GM10248 (cell line): ENCODE results near the gene CLEC3B.

Experiments
- CTCF ChIA-PET: fragments of 300-600 bp; sonication (Branson Sonifier 250); formaldehyde crosslinking; extraction: SDS; loops from one replicate; lab custom pipeline; 2021; ENCODE audit warnings: antibody characterized with exemption; lab: Yijun Ruan, JAX
- POLR2A ChIA-PET: fragments of 350-650 bp; sonication (Branson Sonifier 250); formaldehyde crosslinking; extraction: SDS; loops from one replicate; lab custom pipeline; 2020; ENCODE audit warnings: antibody characterized with exemption; lab: Yijun Ruan, JAX
- DNase-seq: peaks from one replicate; pipeline ENCODE4 v3.0.0; 2012; ENCODE audit errors: extremely low spot score
- CTCF ChIP-seq: IDR thresholded peaks from 2 replicates; pipeline ENCODE4 v1.5.1; 2012; ENCODE audit warnings: mild to moderate bottlenecking, low read depth; ENCODE audit errors: extremely low read depth, missing control alignments, control extremely low read depth

The CLEC3B gene

GRCh38 chr3:45029661-45030060 is 3.6 kb downstream of the CLEC3B start:
- CTCF ChIA-PET = interaction anchor here (1.1 to 8.0 kb wide), 3 partner anchors 9 to 1339 kb away, joined by 3 to 46 read pairs (median 6); no protein-coding TSS in a partner anchor
- TF ChIP-seq CTCF = no peak
- POLR2A ChIA-PET = no interaction called here
- DNase-seq = no peak

- no peak for DNase-seq
- POLR2A ChIA-PET = no interaction called here
- CTCF ChIA-PET = interaction anchor here (1.2 to 8.0 kb wide), 2 partner anchors 10 to 179 kb away, joined by 3 to 46 read pairs; no protein-coding TSS in a partner anchor
- TF ChIP-seq CTCF = no peak
Measured at GRCh38 chr3:45031531-45031930, 5.4 kb downstream of the CLEC3B start.

- ChIA-PET CTCF (interaction anchor here (0.6 to 8.0 kb wide), 2 partner anchors 10 to 23 kb away, joined by 3 to 46 read pairs; no protein-coding TSS in a partner anchor), POLR2A (no interaction called here)
- DNase-seq = no peak
- TF ChIP-seq CTCF = no peak
Measured at GRCh38 chr3:45032113-45032512, 6.0 kb downstream of the CLEC3B start.

- CTCF ChIA-PET = interaction anchor here (0.8 to 1.7 kb wide), 2 partner anchors 17 to 623 kb away, joined by 3 to 4 read pairs; no protein-coding TSS in a partner anchor
Measured at GRCh38 chr3:45033791-45034190, 7.7 kb downstream of the CLEC3B start.

GRCh38 chr3:45034612-45035252 is 8.6 kb downstream of the CLEC3B start:
- POLR2A ChIA-PET = interaction anchor here (0.7 kb wide), 1 partner anchor 728 kb away, joined by 3 read pairs; no protein-coding TSS in a partner anchor
- peak; percentile 41 for DNase-seq
- CTCF ChIA-PET = interaction anchor here (0.8 to 1.7 kb wide), 4 partner anchors 18 to 626 kb away, joined by 3 to 4 read pairs (median 4); no protein-coding TSS in a partner anchor
- no peak for TF ChIP-seq CTCF

More at GRCh38 chr3:45033791-45034190, 7.7 kb downstream of the CLEC3B start:
- no peak for DNase-seq
- no peak for TF ChIP-seq CTCF
- POLR2A ChIA-PET = no interaction called here

GRCh38 chr3:45035441-45036301 is 9.6 kb downstream of the CLEC3B start:
- ChIA-PET POLR2A (no interaction called here), CTCF (interaction anchor here (1.0 to 13.1 kb wide), 6 partner anchors 11 to 624 kb away, joined by 3 to 149 read pairs (median 4); no protein-coding TSS in a partner anchor)
- TF ChIP-seq CTCF = no peak
- DNase-seq = peak; percentile 24
